Measurements from ENCODE around the gene XPO5.
"Not testable (repeated sequence)": the region's sequence is repeated elsewhere in the genome, so short reads cannot be mapped to it uniquely, and the experiment has no call there.

XPO5 gene

GRCh38 chr6:43582911-43583310 is 7.1 kb upstream of the XPO5 start:
- no peak for DNase-seq

DNA sequence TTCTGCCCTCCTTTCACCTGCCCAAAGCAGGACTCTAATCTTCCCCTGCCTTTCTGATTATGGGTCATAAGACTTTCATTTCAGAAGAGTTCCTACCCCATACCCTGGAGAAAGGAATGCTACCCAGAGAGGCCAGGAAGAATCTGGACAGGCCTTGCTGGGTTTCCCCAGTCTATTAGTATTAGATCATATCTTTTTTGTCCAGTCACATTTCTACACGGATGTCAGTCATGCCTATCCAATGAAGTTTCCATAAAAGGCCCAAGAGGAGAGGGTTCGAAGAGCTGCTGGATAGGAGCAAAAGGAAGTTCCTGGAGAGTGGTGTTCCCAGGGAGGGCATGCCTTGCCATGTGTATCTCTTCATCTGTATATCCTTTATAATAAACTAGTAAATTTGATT is 3.3 kb upstream of the XPO5 start:
- no peak for DNase-seq

- no peak for DNase-seq
These were observed 2.9 kb upstream of the XPO5 start for GRCh38 chr6:43578748-43579147.

- no peak for DNase-seq
These were observed 600 bp downstream of the XPO5 start for GRCh38 chr6:43575105-43575771.

DNA sequence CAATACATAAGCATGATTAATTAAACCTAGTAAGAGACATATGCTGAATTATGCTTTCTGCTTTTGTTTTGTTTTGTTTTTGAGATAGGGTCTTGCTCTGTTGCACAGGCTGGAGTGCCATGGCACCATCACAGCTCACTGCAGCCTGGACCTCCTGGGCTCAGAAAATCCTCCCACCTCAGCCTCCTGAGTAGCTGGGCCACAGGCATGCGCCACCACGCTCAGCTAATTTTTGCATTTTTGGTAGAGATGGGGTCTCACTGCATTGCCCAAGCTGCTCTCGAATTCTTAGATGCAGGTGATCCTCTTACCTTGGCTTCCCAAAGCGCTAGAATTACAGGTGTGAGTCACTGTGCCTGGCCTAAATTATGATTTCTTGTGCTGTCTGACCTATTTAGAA is 3.8 kb downstream of the XPO5 start:
- no peak for DNase-seq

GRCh38 chr6:43570876-43571441 is 4.9 kb downstream of the XPO5 start:
- no peak for DNase-seq

DNA sequence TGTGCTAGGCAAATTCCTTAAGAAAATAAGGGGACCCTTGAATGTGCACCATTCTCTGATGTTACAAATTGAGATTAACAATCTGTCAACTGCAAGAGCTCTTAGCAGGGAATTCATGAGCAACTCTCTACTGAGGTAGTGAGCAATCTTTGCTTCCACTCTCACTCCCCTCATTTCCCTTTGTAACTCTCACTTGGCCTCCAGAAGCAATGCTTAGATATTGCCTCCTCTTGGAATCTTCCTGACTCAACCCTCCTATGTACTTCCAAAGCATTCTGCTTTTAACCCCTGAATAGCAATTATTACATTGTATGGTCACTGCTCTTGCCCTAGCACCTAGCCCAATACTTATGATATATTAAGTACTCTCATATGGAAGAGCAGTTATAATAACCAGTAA is 16.5 kb downstream of the XPO5 start:
- DNase-seq = no peak

DNA sequence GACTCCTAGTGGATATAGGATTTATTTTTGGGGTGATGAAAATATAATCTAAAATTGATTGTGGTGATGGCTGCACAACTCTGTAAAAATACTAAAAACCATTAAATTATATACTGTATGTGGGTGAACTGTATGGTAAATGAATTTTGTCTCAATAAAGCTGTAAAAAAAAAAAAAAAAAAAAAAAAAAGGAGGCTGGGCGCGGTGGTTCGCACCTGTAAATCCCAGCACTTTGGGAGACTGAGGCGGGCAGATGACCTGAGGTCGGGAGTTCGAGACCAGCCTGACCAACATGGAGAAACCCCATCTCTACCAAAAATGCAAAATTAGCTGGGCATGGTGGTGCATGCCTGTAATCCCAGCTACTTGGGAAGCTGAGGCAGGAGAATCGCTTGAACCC is 18.2 kb downstream of the XPO5 start:
- DNase-seq = not testable (repeated sequence)

DNA sequence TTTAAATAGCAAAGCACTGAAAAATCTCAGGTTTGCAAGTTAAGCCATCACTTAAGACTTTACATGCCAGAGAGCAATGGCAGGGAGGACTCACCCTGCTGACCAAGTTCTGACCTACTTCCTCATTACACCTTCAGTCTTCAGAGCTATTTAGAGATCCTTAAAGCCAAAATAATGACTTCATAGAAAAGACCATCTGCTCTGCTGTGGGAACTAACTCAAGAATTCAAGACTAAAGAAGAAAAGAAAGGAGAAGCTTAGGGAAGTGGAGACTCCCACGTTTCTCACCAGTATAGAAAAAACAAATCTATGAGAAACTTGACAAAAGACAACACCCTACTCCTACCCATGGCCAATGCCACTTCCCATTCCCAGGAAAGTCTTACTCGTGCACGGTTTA is 28.6 kb downstream of the XPO5 start:
- DNase-seq = no peak

- no peak for DNase-seq
These were observed 31.4 kb downstream of the XPO5 start for GRCh38 chr6:43544461-43544860.

DNA sequence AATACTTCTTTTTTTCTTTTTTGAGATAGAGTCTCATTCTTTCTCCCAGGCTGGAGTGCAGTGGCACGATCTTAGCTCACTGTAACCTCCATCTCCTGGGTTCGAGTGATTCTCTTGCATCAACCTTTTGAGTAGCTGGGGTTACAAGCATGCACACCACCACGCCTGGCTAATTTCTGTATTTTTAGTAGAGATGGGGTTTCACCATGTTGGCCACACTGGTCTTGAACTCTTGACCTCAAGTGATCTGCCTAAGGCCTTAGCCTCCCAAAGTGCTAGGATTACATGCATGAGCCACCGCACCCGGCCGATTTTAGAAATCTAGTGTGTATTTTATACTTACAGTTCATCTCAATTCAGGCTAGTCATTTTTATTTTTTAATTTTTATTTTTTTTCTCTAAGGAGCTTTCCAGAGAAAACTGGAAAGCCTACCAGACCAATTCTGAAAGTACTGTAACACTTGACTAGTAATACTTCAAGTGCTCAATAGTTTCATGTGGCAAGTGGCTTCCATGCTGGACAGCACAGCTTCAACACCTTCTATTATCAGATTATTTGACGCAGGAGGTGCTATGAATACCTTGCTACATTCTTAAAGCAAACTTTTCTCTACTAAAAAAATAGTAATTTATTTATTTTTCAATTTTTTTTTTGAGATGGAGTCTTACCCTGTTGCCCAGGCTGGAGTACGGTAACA is 33.9 kb downstream of the XPO5 start:
- no peak for DNase-seq

DNA sequence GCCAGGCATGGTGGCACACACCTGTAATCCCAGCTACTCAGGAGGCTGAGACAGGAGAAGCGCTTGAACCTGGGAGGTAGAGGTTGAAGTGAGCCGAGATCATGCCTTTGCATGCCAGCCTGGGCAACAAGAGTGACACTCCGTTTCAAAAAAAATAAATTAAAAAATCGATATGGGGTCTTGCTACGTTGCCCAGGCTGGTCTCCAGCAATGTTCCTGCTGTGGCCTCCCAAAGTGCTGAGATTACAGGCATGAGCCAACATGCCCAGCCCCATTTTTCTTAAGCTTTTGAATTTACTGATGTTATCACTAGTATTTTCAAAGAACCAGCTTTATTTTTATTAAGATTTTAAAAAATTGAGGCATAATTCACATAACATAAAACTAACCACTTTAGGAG is 35.3 kb downstream of the XPO5 start:
- no peak for DNase-seq

DNA sequence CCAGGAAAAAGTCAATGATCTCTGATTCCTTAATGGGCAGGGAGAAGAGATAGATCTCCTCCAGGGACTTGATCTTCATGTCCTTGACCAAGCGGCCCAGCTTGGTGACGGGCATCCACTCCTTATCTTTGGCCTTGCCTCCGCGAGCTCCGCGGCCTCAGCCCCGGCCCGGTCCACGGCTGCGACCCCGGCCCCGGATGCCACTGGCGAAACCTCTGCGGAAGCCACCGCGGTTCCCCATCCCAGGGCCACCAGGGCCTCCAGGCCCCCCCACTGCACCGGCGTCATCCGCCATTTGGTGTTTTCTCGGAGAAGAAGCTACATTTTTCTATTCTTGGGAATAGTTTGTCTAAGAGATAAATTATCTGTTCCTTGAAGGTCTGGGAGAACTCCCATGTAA is 36.4 kb downstream of the XPO5 start:
- not testable (repeated sequence) for DNase-seq

GRCh38 chr6:43538986-43539385 is 36.9 kb downstream of the XPO5 start:
- DNase-seq = not testable (repeated sequence)

DNA sequence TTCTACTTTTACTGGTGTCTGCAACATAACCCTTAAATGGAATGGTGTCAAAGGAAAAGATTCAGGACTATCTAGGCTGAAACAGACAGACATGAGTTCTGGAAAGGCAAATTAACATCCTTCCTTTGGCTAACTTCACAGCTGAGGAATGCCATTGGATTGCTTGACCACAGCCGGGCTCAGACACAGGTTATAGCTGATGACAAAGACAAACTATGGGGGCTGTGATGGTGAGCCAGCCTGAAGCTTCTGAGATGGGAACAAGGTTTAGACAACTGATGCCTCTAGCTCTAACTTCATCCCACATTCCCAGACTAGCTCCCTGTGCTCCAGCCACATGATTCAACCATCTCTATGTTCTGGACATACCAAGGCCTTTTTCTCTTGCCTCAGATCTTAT is 43.6 kb downstream of the XPO5 start:
- no peak for DNase-seq

- DNase-seq = no peak
These were observed 51.3 kb downstream of the XPO5 start for GRCh38 chr6:43524483-43524961.

DNA sequence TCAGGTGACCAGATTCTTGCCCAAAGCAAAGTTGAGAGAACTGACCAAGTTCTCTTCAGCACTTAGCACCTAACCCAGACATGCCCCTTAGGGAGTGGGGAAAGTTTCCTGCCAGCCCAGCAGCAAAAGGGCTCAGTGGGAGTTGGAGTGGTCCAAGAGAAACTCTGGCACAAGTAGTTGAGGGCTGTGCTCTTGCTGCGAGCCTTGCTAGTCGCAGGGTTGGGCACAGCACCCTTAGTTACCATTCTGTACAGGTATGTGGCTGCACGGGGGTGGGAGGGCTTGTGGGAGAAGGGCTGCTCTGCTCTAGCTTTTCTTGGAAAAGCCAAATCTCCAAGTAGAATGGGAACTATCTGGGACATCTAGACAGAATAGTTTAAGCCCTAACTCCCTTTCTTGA is 52.6 kb downstream of the XPO5 start:
- no peak for DNase-seq

DNA sequence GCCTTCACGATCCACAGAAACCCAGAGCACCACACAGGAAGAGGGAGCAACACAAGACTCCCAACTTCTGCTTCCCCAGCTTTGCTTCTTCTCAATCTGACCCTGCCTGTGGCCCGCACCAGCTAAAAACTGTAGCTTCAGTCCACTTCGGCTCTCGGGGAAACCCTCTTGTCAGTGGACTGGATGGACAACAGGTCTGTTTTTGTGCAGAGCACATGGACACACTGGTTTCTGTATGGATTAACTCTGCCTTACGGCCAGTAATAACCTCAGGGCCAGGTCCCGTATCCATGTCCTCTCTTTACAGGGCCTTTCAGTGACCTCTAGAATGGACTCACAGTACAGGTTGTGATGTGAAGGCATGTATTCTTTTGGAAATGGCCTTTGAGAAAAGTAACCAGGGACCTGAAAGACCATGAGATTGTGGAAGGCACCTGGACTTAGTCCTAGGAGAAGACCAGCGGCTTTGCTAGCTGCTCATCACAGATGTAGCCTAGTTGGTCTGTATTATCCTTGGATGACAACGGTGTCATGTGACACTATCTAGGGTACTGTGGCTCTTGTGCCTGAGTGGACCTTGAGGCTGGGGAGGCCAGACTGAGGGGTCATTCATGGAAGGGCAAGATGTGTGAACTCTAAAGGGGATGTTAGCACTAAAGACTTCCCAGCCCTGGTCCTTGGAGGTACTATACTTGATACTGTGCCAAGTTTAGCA is 53.1 kb downstream of the XPO5 start:
- no peak for DNase-seq

DNA sequence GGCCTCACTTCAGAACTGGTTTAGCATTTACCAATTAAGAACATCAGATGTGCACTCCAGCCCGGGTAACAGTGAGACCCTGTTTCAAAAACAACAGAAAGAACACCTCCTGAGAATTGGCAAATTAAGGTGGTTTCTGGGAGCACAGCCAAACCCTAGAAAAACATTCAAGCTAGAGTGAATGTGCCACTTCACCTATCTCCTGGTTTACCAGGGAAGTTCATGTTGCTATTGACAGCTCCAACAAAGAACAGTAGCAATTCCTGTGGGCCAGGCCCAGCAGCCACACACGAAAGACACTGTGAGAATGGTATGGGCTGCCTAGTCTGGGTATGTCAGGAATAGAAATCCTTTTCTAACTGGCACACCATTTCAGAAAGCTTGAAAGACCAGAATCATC is 54.0 kb downstream of the XPO5 start:
- DNase-seq = no peak

DNA sequence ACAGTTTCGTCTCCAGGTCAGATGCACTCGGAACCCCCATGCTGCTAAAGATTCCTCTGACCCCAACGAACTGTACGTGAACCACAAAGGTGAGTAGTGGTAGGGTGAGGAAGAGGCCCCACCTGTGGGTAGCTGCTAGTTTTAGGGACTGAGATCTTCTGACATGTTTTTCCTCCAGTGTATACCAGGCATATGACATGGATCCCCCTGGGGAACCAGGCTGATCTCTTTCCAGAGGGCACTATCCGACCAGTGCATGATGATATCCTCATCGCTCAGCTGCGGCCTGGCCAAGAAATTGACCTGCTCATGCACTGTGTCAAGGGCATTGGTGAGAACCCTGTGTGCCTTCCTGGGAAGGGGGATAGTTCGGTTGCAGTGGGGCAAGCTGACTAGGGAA is 55.7 kb downstream of the XPO5 start:
- no peak for DNase-seq

DNA sequence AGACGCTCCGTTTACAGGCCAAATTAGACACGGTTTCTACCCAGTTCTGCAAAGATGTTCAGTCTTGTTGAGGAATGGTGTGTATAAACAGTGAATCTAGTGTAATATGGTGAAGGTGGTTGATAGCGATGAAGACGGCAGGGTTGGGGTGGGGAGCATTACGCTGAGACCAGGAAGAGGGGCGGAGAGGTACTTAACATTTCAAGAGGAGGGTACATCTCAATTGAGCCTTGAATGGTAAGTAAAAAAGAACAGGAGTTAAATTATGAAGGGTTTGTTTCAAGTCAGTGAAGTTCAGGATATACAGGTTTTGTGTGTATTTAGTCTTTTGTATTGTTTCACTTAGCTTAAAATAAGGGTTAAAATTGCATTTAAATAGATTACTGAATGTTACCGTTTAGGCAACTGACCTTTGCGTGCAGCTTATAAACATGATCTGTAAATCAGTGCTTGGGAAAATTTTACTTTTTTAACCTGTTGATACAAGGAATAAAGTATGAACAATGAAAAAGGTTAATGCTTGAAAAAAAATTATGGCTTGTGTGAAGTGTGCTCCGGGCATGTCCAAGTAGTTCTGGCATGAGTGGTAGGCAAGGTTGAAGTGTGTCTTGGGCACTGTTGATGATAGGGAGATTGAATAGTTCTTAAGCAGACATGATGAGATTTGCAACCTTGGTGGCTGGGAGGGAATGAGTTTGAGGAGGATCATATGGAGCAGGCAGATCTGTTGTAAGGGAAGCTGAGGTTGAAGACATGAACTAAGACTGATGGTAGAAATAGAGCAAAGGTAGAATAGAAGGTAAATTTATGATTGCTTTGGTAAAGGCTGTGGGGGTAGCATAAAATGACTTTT is 58.1 kb downstream of the XPO5 start:
- DNase-seq = no peak

DNA sequence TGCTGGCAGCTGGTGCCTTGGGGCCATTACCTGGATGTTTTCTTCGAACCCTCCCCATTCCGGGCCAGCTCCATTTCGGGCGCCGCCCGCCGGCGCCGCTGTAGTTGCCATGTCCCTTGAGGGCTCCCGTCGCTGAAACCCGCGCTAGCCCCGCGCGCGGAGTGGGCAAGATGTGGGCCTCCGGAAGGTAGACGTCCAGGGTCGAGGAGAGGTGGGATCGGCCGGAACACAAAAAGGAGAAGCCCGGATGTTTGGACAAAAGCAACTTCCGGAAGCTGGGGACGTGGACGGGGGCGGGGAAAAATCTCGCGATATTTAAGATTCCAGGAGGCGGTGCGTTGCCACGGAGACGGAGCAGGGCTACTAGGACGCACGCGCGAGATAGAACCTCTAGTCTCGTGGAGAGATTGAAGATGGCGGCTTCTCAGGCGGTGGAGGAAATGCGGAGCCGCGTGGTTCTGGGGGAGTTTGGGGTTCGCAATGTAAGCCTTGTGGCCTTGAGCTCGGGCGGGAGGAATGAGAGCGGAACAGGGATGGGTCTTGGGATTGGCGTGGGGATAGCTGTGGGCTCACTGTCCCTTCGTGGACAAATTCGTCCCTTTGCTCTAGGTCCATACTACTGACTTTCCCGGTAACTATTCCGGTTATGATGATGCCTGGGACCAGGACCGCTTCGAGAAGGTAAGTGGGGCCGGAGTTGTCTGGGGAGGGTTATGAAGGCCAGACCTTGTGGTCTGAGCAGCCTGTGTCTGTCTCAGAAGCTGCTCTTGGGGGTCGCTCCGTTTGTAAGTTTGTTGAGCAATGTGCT is 58.9 kb downstream of the XPO5 start, which contains the start of the genes POLR1C and YIPF3:
TSS of gene POLR1C (plus strand) at position 393 of the 808 bp plus-strand sequence. CDS start at position 414, 21 bp downstream.
TSS of gene YIPF3 (minus strand) at position 230 of the 808 bp plus-strand sequence. CDS start at position 111, 119 bp downstream.
- peak; percentile 88 for DNase-seq

Data from NCI-H2107 (cell line).